Esophagus squamous epithelium (tissue), 5 donors: ENCODE data around the gene DENND1A. TPM values are rescaled to one million over a fixed set of nuclear protein-coding genes. Genes with fewer than 3 reads are reported as not detected.

Experiments
- DNase-seq: peaks from one replicate; lab custom pipeline; 2025; lab: John Stamatoyannopoulos, UW
- H3K27ac ChIP-seq, 4 donors: fragments of 200-600 bp; sonication (generic); one replicate each; pipeline ENCODE4 v1.5.1; 2016 to 2019; ENCODE audit warnings: mild to moderate bottlenecking in 1 of 4
- H3K27me3 ChIP-seq, 4 donors: fragments of 200-600 bp; sonication (generic); 1 replicate in 3 of 4; 2 replicates in 1 of 4; pipeline versions ENCODE4 v1.5.1 to v1.6.0; 2017 to 2021; ENCODE audit warnings: antibody characterized with exemption in 1 of 4
- H3K36me3 ChIP-seq, 3 donors: fragments of 200-600 bp; sonication (generic); one replicate each; pipeline ENCODE4 v1.5.1; 2016 to 2019
- H3K4me1 ChIP-seq, 3 donors: fragments of 200-600 bp; sonication (generic); one replicate each; pipeline ENCODE4 v1.5.1; 2017 to 2019
- H3K4me3 ChIP-seq, 4 donors: fragments of 200-600 bp; sonication (generic); 1 replicate in 3 of 4; 2 replicates in 1 of 4; pipeline ENCODE4 v1.5.1; 2016 to 2019; ENCODE audit warnings: mild to moderate bottlenecking in 2 of 4, moderate library complexity in 1 of 4
- H3K9me3 ChIP-seq, 3 donors: fragments of 200-600 bp; sonication (generic); one replicate each; pipeline ENCODE4 v1.5.1; 2016 to 2019
- POLR2A ChIP-seq, 4 donors: fragments of 450-650 bp; IDR thresholded peaks; one replicate each; pipeline ENCODE4 v1.6.1; 2017; ENCODE audit warnings: antibody characterized with exemption in 4 of 4, mild to moderate bottlenecking in 4 of 4, moderate library complexity in 3 of 4
- WGBS, 2 donors: methylation state at CpG; one replicate each; pipeline ENCODE4 v1.1.5; 2018; 5-methylcytosine and 5-hydroxymethylcytosine counted together
- intact Hi-C: fragments of 100-400 bp; cut with DNase I; formaldehyde crosslinking; loops from one replicate; pipeline ENCODE4 v1.15.0; 2022
- total RNA-seq, 4 donors: library from RNA; depleted of rRNA; stranded (reverse); fragments of >200 nt; gene quantifications; one replicate each; pipeline ENCODE4 v1.1.0, GENCODE V29; 2016
- TF ChIP-seq, protein P1 (sequence below), 6 experiments: fragments of 450-650 bp in 4 of 6; fragments of 200-600 bp in 2 of 6; sonication (generic) in 2 of 6; IDR thresholded peaks; one replicate each; pipeline ENCODE4 v1.5.1; 2016 to 2019; ENCODE audit warnings: antibody characterized with exemption in 6 of 6, mild to moderate bottlenecking in 4 of 6, moderate library complexity in 4 of 6
- donor health status: DM: yes; HTN: yes; CAD: no.

DENND1A gene
- total RNA-seq, 4 donors from 2014 or later: 5.3 to 16.0 (median 12.9) TPM

GRCh38 chr9:123523845-123524244 is 406.1 kb downstream of the DENND1A start:
- H3K9me3 ChIP-seq: no peaks in the 10 kb centered on the region
- no peaks in the 10 kb centered on the region for H3K27me3 ChIP-seq
- TF ChIP-seq, protein P1, sequence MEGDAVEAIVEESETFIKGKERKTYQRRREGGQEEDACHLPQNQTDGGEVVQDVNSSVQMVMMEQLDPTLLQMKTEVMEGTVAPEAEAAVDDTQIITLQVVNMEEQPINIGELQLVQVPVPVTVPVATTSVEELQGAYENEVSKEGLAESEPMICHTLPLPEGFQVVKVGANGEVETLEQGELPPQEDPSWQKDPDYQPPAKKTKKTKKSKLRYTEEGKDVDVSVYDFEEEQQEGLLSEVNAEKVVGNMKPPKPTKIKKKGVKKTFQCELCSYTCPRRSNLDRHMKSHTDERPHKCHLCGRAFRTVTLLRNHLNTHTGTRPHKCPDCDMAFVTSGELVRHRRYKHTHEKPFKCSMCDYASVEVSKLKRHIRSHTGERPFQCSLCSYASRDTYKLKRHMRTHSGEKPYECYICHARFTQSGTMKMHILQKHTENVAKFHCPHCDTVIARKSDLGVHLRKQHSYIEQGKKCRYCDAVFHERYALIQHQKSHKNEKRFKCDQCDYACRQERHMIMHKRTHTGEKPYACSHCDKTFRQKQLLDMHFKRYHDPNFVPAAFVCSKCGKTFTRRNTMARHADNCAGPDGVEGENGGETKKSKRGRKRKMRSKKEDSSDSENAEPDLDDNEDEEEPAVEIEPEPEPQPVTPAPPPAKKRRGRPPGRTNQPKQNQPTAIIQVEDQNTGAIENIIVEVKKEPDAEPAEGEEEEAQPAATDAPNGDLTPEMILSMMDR (IDR thresholded peaks at IDR 0.05): no peak
- TF ChIP-seq POLR2A (IDR thresholded peaks at IDR 0.05): no peak
- 90 to 95% methylated on average over 2 of the region's 2 CpGs for WGBS, 2 donors
- no peaks in the 10 kb centered on the region for H3K36me3 ChIP-seq
- no peak for DNase-seq
- no peaks in the 10 kb centered on the region for H3K4me1 ChIP-seq
- intact Hi-C loops: no loop called here
- no peak overlapping the region for H3K4me3 ChIP-seq
- H3K27ac ChIP-seq: no peak overlapping the region

- Histone ChIP-seq H3K9me3 (no peaks in the 10 kb centered on the region), H3K4me3 (no peak overlapping the region), H3K27me3 (no peaks in the 10 kb centered on the region), H3K27ac (no peak overlapping the region), H3K4me1 (no peaks in the 10 kb centered on the region), H3K36me3 (no peaks in the 10 kb centered on the region)
- WGBS, 2 donors: 86 to 88% methylated on average over 4 to 6 of the region's 6 CpGs
- intact Hi-C loops: no loop called here
- TF ChIP-seq, protein P1 (IDR thresholded peaks at IDR 0.05): no peak
- TF ChIP-seq POLR2A (IDR thresholded peaks at IDR 0.05): no peak
- no peak for DNase-seq
Measured at GRCh38 chr9:123523001-123523400, 406.9 kb downstream of the DENND1A start.

- 58 to 96% methylated on average over 2 of the region's 2 CpGs for WGBS, 2 donors
- Histone ChIP-seq H3K27me3 (no peaks in the 10 kb centered on the region), H3K36me3 (no peaks in the 10 kb centered on the region), H3K9me3 (no peaks in the 10 kb centered on the region), H3K27ac (no peak overlapping the region), H3K4me1 (no peaks in the 10 kb centered on the region), H3K4me3 (no peak overlapping the region)
- intact Hi-C loops: no loop called here
- TF ChIP-seq, protein P1 (IDR thresholded peaks at IDR 0.05): no peak
- TF ChIP-seq POLR2A (IDR thresholded peaks at IDR 0.05): no peak
- DNase-seq: no peak
Measured at GRCh38 chr9:123522251-123522650, 407.7 kb downstream of the DENND1A start.

- H3K27ac ChIP-seq: no peak overlapping the region
- no peaks in the 10 kb centered on the region for H3K36me3 ChIP-seq
- intact Hi-C loops: no loop called here
- H3K27me3 ChIP-seq: no peaks in the 10 kb centered on the region
- H3K4me3 ChIP-seq: no peak overlapping the region
- no peaks in the 10 kb centered on the region for H3K4me1 ChIP-seq
- TF ChIP-seq POLR2A (IDR thresholded peaks at IDR 0.05): no peak
- TF ChIP-seq, protein P1 (IDR thresholded peaks at IDR 0.05): no peak
- no peak for DNase-seq
- 38 to 62% methylated on average over 1 of the region's 1 CpG for WGBS, 2 donors
- H3K9me3 ChIP-seq: no peaks in the 10 kb centered on the region
Measured at GRCh38 chr9:123518338-123518737, 411.6 kb downstream of the DENND1A start.

GRCh38 chr9:123517512-123517911 is 412.4 kb downstream of the DENND1A start:
- DNase-seq: no peak
- H3K4me1 ChIP-seq: no peaks in the 10 kb centered on the region
- TF ChIP-seq, protein P1 (IDR thresholded peaks at IDR 0.05): no peak
- no peak for TF ChIP-seq POLR2A (IDR thresholded peaks at IDR 0.05)
- H3K27ac ChIP-seq: no peak overlapping the region
- WGBS, 2 donors: 90 to 98% methylated on average over 4 of the region's 4 CpGs
- intact Hi-C loops: no loop called here
- H3K9me3 ChIP-seq: no peaks in the 10 kb centered on the region
- H3K4me3 ChIP-seq: no peak overlapping the region
- H3K27me3 ChIP-seq: no peaks in the 10 kb centered on the region
- no peaks in the 10 kb centered on the region for H3K36me3 ChIP-seq
